Calu3 (cell line): ENCODE data around the gene PRKN. TPM values are rescaled to one million over a fixed set of nuclear protein-coding genes. Genes with fewer than 3 reads are reported as not detected.

Experiments
- BruUV-seq: library from RNA; stranded (reverse); fragments of 400-500 nt; replicated peaks from 2 replicates; lab custom pipeline; 2021; lab: Mats Ljungman, UMichigan
- CTCF ChIA-PET: fragments of 300-600 bp; sonication (Branson Sonifier 250); formaldehyde crosslinking; loops from one replicate; lab custom pipeline; 2022; ENCODE audit warnings: antibody characterized with exemption; lab: Charles Lee
- DNase-seq: peaks from one replicate; pipeline ENCODE4 v3.0.0; 2022
- H3K27ac Mint-ChIP-seq: one replicate; pipeline ENCODE4 v1.8.0; 2022; ENCODE audit warnings: mixed read lengths; ENCODE audit not compliant: unreplicated experiment
- H3K27me3 Mint-ChIP-seq: one replicate; pipeline ENCODE4 v1.8.0; 2022; ENCODE audit warnings: mixed read lengths; ENCODE audit not compliant: unreplicated experiment
- H3K36me3 Mint-ChIP-seq: one replicate; pipeline ENCODE4 v1.8.0; 2022; ENCODE audit warnings: mild to moderate bottlenecking, moderate library complexity, mixed read lengths; ENCODE audit not compliant: insufficient read depth, unreplicated experiment
- H3K4me1 Mint-ChIP-seq: one replicate; pipeline ENCODE4 v1.8.0; 2022; ENCODE audit warnings: mild to moderate bottlenecking, low read depth, mixed read lengths; ENCODE audit not compliant: unreplicated experiment
- H3K4me3 Mint-ChIP-seq: one replicate; pipeline ENCODE4 v1.8.0; 2022; ENCODE audit warnings: mild to moderate bottlenecking, low read depth, moderate library complexity, mixed read lengths; ENCODE audit not compliant: unreplicated experiment
- H3K9me3 Mint-ChIP-seq: one replicate; pipeline ENCODE4 v1.8.0; 2022; ENCODE audit warnings: low read depth, mixed read lengths; ENCODE audit not compliant: unreplicated experiment
- intact Hi-C: fragments of 100-400 bp; cut with micrococcal nuclease; formaldehyde crosslinking; loops from one replicate; pipeline ENCODE4 v1.10.0; 2022; ENCODE audit not compliant: unreplicated experiment
- total RNA-seq: library from RNA; stranded (reverse); gene quantifications from 2 replicates; pipeline ENCODE4 v1.2.3, GENCODE V29; 2022
- TF ChIP-seq, protein P1 (sequence below): fragments of 200-600 bp; IDR thresholded peaks from one replicate; pipeline ENCODE4 v1.8.0; 2022; ENCODE audit warnings: antibody characterized with exemption; ENCODE audit not compliant: unreplicated experiment

Gene PRKN
- total RNA-seq, 1 experiment from 2014 or later = 3.8 TPM

GRCh38 chr6:162704001-162704400 lies 23.6 kb downstream of the PRKN start:
- no peaks in the 10 kb centered on the region for H3K27me3 Mint-ChIP-seq
- H3K27ac Mint-ChIP-seq = no peak overlapping the region
- TF ChIP-seq, protein P1, sequence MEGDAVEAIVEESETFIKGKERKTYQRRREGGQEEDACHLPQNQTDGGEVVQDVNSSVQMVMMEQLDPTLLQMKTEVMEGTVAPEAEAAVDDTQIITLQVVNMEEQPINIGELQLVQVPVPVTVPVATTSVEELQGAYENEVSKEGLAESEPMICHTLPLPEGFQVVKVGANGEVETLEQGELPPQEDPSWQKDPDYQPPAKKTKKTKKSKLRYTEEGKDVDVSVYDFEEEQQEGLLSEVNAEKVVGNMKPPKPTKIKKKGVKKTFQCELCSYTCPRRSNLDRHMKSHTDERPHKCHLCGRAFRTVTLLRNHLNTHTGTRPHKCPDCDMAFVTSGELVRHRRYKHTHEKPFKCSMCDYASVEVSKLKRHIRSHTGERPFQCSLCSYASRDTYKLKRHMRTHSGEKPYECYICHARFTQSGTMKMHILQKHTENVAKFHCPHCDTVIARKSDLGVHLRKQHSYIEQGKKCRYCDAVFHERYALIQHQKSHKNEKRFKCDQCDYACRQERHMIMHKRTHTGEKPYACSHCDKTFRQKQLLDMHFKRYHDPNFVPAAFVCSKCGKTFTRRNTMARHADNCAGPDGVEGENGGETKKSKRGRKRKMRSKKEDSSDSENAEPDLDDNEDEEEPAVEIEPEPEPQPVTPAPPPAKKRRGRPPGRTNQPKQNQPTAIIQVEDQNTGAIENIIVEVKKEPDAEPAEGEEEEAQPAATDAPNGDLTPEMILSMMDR = no peak
- H3K36me3 Mint-ChIP-seq = no peaks in the 10 kb centered on the region
- H3K4me3 Mint-ChIP-seq = no peak overlapping the region
- BruUV-seq = no TSS peak
- no peaks in the 10 kb centered on the region for H3K9me3 Mint-ChIP-seq
- DNase-seq = no peak
- CTCF ChIA-PET = no interaction called here
- intact Hi-C loops = no loop called here
- H3K4me1 Mint-ChIP-seq = no peaks in the 10 kb centered on the region

- Mint-ChIP-seq H3K4me1 (no peaks in the 10 kb centered on the region), H3K27ac (no peak overlapping the region), H3K9me3 (no peaks in the 10 kb centered on the region), H3K4me3 (no peak overlapping the region), H3K27me3 (no peaks in the 10 kb centered on the region), H3K36me3 (no peaks in the 10 kb centered on the region)
- CTCF ChIA-PET = interaction anchor here (0.5 kb wide), 1 partner anchor 16 kb away, joined by 5 read pairs; no protein-coding TSS in a partner anchor
- no TSS peak for BruUV-seq
- intact Hi-C loops = no loop called here
- no peak for DNase-seq
- TF ChIP-seq, protein P1 = no peak
These were observed 25.1 kb downstream of the PRKN start for GRCh38 chr6:162702446-162702845.

DNA sequence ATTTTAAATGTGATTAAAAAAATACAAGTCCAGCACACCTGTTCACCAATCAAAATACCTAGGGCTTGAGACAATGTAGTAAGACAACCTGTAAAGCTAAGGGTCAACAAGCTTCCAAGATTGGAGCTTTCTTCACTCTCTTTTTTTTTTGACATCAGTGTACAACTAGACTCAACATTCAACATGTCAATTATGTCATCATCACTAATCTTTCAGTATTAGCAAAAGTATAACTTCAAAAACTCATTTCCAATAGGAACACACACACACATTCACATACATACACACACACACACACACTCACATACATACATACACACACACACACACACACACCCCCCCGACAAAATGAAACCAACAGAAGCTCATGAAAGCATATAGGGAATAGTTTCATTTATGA lies 26.0 kb downstream of the PRKN start:
- intact Hi-C loops = no loop called here
- H3K9me3 Mint-ChIP-seq = no peaks in the 10 kb centered on the region
- no peak overlapping the region for H3K4me3 Mint-ChIP-seq
- BruUV-seq = no TSS peak
- H3K27me3 Mint-ChIP-seq = no peaks in the 10 kb centered on the region
- CTCF ChIA-PET = no interaction called here
- TF ChIP-seq, protein P1 = no peak
- DNase-seq = no peak
- H3K27ac Mint-ChIP-seq = no peak overlapping the region
- no peaks in the 10 kb centered on the region for H3K4me1 Mint-ChIP-seq
- H3K36me3 Mint-ChIP-seq = no peaks in the 10 kb centered on the region

DNA sequence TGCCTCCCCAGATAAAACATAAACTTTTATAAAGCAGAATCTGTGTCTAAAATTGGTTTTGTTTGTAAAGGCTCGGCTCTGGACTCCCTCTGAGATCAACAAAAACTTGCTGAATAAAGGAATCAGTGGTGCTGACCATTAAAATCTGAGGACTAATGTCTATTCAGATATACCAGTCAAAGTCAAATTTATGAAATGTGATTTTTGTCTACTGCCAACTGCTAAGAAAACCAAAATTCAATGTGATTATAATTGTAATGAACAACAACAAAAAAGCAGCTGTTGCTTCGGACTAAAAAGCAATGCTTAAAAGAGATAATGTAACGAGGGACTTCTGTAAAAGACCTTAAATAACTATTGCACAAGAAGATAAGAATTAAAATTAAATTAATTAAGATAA lies 26.6 kb downstream of the PRKN start:
- no TSS peak for BruUV-seq
- intact Hi-C loops = no loop called here
- H3K27ac Mint-ChIP-seq = no peak overlapping the region

More for the DNA sequence above, 26.6 kb downstream of the PRKN start:
- TF ChIP-seq, protein P1 = no peak
- Mint-ChIP-seq H3K36me3 (no peaks in the 10 kb centered on the region), H3K9me3 (no peaks in the 10 kb centered on the region), H3K27me3 (no peaks in the 10 kb centered on the region), H3K4me1 (no peaks in the 10 kb centered on the region), H3K4me3 (no peak overlapping the region)
- no peak for DNase-seq
- CTCF ChIA-PET = no interaction called here
